ENCODE measurements around the gene MRPL40.
"Not testable (repeated sequence)": the region's sequence is repeated elsewhere in the genome, so short reads cannot be mapped to it uniquely, and the experiment has no call there.

MRPL40 gene

GRCh38 chr22:19422440-19423301 lies 9.7 kb upstream of the MRPL40 start:
- peaks cover 82% of the 10 kb centered on the region for H3K4me1 Mint-ChIP-seq (ENCODE audit: low read depth)
- peaks cover 2% of the 10 kb centered on the region for H3K36me3 Mint-ChIP-seq
- no peaks in the 10 kb centered on the region for H3K9me3 Mint-ChIP-seq (ENCODE audit: low read depth)
- no peaks in the 10 kb centered on the region for H3K27me3 Mint-ChIP-seq
- H3K4me3 Mint-ChIP-seq: no peak overlapping the region
- H3K27ac Mint-ChIP-seq: peak overlapping the region; percentile 52

GRCh38 chr22:19424186-19424500 lies 8.2 kb upstream of the MRPL40 start:
- Mint-ChIP-seq H3K27ac (no peak overlapping the region), H3K27me3 (no peaks in the 10 kb centered on the region), H3K4me3 (no peak overlapping the region), H3K36me3 (no peaks in the 10 kb centered on the region), H3K9me3 (ENCODE audit: low read depth) (no peaks in the 10 kb centered on the region), H3K4me1 (ENCODE audit: low read depth) (peaks cover 83% of the 10 kb centered on the region)

- Mint-ChIP-seq H3K27ac (peak overlapping the region; percentile 77), H3K4me3 (peak overlapping the region; percentile 90), H3K36me3 (no peaks in the 10 kb centered on the region), H3K9me3 (ENCODE audit: low read depth) (no peaks in the 10 kb centered on the region), H3K27me3 (no peaks in the 10 kb centered on the region), H3K4me1 (ENCODE audit: low read depth) (peaks cover 54% of the 10 kb centered on the region)
These were observed 2.1 kb upstream of the MRPL40 start for GRCh38 chr22:19429950-19430889.

- Mint-ChIP-seq H3K4me1 (ENCODE audit: low read depth) (peaks cover 55% of the 10 kb centered on the region), H3K9me3 (ENCODE audit: low read depth) (no peaks in the 10 kb centered on the region), H3K36me3 (no peaks in the 10 kb centered on the region), H3K4me3 (peak overlapping the region; percentile 90), H3K27me3 (no peaks in the 10 kb centered on the region), H3K27ac (peak overlapping the region; percentile 77)
These were observed 1.3 kb upstream of the MRPL40 start for GRCh38 chr22:19430890-19431541.

- Mint-ChIP-seq H3K4me3 (peak within 1 kb of the TSS; percentile 93), H3K27ac (peak within 1 kb of the TSS; percentile 94), H3K9me3 (ENCODE audit: low read depth) (no peaks in the 10 kb centered on the region), H3K36me3 (no peaks in the 10 kb centered on the region), H3K27me3 (no peaks in the 10 kb centered on the region), H3K4me1 (ENCODE audit: low read depth) (peaks cover 48% of the 10 kb centered on the region)
These were observed 654 bp upstream of the MRPL40 start, which contains the start of gene HIRA for GRCh38 chr22:19431649-19432132. HIRA (minus strand) TSS chr22:19431733; CDS start chr22:19431476, 257 bp downstream.

- Mint-ChIP-seq H3K4me1 (ENCODE audit: low read depth) (peaks cover 28% of the 10 kb centered on the region), H3K27ac (peak overlapping the region; percentile 68), H3K4me3 (peak overlapping the region; percentile 93), H3K9me3 (ENCODE audit: low read depth) (no peaks in the 10 kb centered on the region), H3K27me3 (no peaks in the 10 kb centered on the region), H3K36me3 (peaks cover 3% of the 10 kb centered on the region)
These were observed 2.1 kb downstream of the MRPL40 start for GRCh38 chr22:19434401-19434800.

GRCh38 chr22:19434829-19435580 lies 2.7 kb downstream of the MRPL40 start:
- Mint-ChIP-seq H3K9me3 (ENCODE audit: low read depth) (no peaks in the 10 kb centered on the region), H3K27me3 (no peaks in the 10 kb centered on the region), H3K4me1 (ENCODE audit: low read depth) (peaks cover 22% of the 10 kb centered on the region), H3K36me3 (peaks cover 3% of the 10 kb centered on the region), H3K4me3 (no peak overlapping the region), H3K27ac (peak overlapping the region; percentile 64)

GRCh38 chr22:19436444-19437161 lies 4.3 kb downstream of the MRPL40 start:
- H3K4me1 Mint-ChIP-seq (ENCODE audit: low read depth): peaks cover 16% of the 10 kb centered on the region
- not testable (repeated sequence) for H3K4me3 Mint-ChIP-seq; H3K27ac Mint-ChIP-seq; H3K36me3 Mint-ChIP-seq; H3K9me3 Mint-ChIP-seq (ENCODE audit: low read depth); H3K27me3 Mint-ChIP-seq

GRCh38 chr22:19438298-19438697 lies 6.0 kb downstream of the MRPL40 start:
- Mint-ChIP-seq H3K4me1 (ENCODE audit: low read depth) (peaks cover 10% of the 10 kb centered on the region), H3K9me3 (ENCODE audit: low read depth) (no peaks in the 10 kb centered on the region), H3K4me3 (no peak overlapping the region), H3K36me3 (peaks cover 3% of the 10 kb centered on the region), H3K27ac (peak overlapping the region; percentile 31), H3K27me3 (no peaks in the 10 kb centered on the region)

GRCh38 chr22:19440411-19441195 lies 8.3 kb downstream of the MRPL40 start:
- no peaks in the 10 kb centered on the region for H3K9me3 Mint-ChIP-seq (ENCODE audit: low read depth)
- H3K4me3 Mint-ChIP-seq: no peak overlapping the region
- peaks cover 14% of the 10 kb centered on the region for H3K4me1 Mint-ChIP-seq (ENCODE audit: low read depth)
- no peaks in the 10 kb centered on the region for H3K27me3 Mint-ChIP-seq
- peaks cover 3% of the 10 kb centered on the region for H3K36me3 Mint-ChIP-seq
- no peak overlapping the region for H3K27ac Mint-ChIP-seq

GRCh38 chr22:19442166-19442565 lies 9.8 kb downstream of the MRPL40 start:
- Mint-ChIP-seq H3K9me3 (ENCODE audit: low read depth) (no peaks in the 10 kb centered on the region), H3K27me3 (no peaks in the 10 kb centered on the region), H3K27ac (no peak overlapping the region), H3K4me3 (no peak overlapping the region), H3K36me3 (peaks cover 3% of the 10 kb centered on the region), H3K4me1 (ENCODE audit: low read depth) (peaks cover 24% of the 10 kb centered on the region)

- no peaks in the 10 kb centered on the region for H3K27me3 Mint-ChIP-seq
- H3K27ac Mint-ChIP-seq: no peak overlapping the region
- peaks cover 31% of the 10 kb centered on the region for H3K4me1 Mint-ChIP-seq (ENCODE audit: low read depth)
- H3K9me3 Mint-ChIP-seq (ENCODE audit: low read depth): no peaks in the 10 kb centered on the region
- no peaks in the 10 kb centered on the region for H3K36me3 Mint-ChIP-seq
- no peak overlapping the region for H3K4me3 Mint-ChIP-seq
These were observed 11.3 kb downstream of the MRPL40 start for GRCh38 chr22:19443544-19444211.

Measured in activated naive CD8-positive, alpha-beta T cell (primary cell).